NCI-H774 (cell line): ENCODE results near the gene CNTN5.
A peak's percentile ranks its signal among the peaks of the same experiment; 100 is the strongest.
"Not testable (repeated sequence)": the region's sequence is repeated elsewhere in the genome, so short reads cannot be mapped to it uniquely, and the experiment has no call there.

ENCODE experiments used
- DNase-seq: peaks from one replicate; lab custom pipeline; 2025; lab: John Stamatoyannopoulos, UW

The CNTN5 gene

DNA sequence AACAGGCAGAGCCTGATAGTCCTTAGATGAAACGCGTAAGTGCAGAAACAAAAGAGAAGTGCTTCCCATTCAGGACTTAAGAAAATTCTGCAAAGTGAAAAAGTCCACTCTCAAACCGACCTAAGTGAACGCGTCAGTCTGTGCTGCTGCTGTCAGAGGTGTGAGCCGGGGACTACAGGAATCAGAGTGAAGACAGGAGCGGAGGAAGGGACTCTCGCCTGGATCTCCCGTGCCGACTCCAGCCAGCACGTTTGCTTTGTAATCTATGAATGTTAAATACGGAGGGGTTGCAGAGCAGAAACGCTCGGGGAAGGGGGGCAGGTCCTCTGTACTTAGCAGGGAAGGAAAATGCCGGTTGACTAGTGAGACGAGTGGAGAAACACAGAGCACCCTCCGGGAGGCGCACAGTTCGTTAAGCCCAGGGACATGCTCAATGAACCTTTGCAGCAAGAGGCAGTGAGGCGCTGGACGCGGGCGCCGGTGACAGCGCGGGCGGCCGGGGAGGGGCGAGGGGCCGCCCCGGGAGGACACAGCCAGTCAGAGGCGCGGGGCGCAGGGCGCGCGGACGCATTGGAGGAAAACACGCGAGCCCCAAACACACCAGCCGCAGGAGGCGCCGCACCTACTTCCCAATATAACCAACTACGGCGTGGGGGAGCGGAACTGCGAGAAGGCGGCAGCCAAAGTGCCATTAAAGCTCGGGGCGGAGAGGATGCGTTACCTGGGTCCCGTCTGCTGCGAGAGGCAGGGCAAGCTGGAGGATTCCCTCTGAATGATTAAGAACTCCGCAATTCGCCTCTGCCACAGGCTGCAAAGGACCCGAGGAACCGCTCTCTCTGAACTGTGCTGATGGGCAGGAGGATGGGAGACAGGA, at the start of gene CNTN5:
Gene CNTN5, plus strand, starts transcription at position 598 of the 874 bp plus-strand sequence.
- peak; percentile 88 for DNase-seq

DNA sequence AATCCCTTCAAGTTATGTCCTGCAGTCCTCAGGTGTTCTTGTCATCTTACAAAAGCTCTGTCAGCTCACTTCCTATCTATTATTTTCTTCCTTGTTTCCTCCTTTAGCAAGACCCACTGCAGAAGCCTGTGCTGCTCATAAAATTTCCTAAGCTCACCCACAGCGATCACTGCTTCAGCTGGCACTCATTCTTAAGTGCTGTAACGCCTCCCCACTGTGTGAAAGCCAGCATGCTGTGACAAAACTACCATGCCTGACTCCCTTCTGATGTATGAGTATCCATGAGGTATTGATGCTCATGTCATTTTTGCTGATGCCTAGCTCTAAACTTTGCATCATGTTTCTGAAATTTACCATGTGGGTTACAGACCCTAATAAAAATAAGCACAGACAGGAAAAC, 41.5 kb upstream of the CNTN5 start:
- DNase-seq, result no peak

DNA sequence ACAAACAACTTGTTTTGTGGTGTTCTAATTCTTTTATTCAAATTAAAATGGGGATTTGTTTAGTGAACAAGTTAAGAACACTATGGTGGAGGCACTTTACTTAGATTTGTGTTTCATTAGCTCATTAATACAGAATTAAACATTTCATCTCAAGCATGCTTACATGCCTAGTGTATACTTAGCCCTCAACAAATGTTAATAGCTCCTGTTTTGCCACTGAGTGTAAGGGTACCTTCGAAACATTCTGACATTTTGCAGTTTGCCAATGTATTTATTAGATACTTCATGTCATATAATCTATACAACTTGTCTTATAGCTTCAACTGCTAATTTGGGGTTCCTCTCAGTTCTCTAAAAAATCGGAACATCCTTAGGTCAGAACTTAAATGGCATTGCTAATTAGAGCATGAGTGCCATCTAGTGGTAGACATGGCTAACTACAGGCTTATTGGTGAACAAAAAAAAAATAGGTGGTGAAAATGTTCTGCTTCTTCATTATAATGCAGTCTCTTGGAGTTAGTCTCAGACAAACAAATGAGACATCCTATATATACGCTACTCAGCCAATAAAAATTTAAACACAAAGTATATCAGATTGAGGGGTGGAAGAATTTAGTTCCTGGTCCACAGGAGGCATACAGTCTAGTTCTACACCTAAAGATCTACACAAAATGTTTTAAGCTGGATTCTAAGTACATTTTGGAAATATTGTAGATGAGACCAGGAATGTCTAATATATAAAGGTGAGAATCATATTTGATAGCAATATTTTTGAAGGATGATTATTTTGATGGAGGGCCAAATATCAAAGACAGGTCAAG, 4.9 kb upstream of the CNTN5 start:
- peak; percentile 51 for DNase-seq

DNA sequence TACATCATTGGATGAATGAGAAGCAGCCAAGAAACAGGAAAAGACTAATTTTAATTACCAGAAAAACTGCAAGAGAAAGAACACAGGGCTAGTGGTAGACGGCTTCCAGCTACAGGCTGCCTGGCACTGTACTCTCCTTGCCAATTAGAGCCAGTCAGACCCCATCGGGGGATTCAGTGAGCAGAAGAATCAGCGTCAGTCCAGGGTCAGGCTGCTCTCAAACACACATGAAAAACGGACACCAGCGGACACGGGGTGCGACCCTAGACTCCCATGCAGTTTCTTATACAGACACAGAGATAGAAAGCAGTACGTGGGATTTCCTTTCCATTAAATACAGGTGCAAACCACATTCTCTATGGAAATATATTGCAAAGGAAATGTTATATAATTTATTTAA, 1.1 kb upstream of the CNTN5 start:
- no peak for DNase-seq

DNA sequence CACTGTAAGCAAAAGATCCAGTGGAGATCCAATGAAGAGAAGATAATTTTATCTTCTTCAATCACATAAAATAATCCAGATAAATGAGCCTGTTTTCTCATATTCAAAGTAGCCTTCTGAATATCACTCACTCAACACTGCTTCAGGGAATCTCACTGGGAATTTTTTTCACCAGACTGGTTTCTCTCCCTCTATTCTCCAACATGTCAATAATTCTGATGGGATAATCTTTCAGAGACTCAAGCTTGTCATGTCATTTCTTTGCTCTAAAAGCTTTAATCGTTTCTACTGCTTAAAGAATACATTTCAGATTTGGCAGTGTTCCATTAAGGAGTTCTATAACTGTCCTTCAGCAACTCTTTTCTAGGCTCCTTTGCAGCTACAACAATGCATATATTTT, 16.3 kb downstream of the CNTN5 start:
- no peak for DNase-seq

DNA sequence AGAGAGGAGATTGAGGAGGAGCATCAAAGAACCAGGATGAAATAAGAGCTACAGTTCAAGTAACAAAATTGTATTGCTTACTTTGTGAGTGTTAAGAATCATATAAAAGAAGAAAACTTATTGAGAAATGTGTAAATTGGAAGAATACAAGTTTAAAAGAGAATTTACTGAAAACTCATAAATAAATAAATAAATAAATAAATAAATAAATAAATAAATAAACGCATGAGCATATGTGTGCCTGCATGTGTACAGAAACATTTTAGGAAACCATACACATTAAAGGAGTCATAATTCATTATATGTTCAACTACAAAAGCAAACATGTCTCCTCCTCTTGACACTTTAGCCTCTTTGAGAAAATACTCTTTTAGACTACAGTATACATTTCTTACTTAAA, 42.6 kb downstream of the CNTN5 start:
- DNase-seq, result no peak

DNA sequence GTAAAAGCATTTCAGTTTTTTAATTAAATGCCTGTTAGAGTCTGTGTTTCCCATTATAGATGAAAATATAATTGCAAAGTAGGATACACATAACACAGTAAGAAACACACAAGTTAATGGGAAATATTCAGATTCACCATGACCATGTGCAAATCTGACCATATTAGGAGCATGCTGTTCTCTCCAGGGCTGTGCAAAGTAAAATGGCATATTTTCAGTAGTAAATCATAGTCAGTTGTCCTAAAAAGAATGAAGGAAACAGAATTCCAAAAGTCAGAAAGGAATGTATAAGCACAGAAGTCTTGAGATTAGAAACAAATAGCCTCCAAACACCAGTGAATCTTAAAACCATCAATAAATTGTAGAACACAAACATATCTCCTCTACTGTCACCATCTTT, 44.4 kb downstream of the CNTN5 start:
- no peak for DNase-seq

DNA sequence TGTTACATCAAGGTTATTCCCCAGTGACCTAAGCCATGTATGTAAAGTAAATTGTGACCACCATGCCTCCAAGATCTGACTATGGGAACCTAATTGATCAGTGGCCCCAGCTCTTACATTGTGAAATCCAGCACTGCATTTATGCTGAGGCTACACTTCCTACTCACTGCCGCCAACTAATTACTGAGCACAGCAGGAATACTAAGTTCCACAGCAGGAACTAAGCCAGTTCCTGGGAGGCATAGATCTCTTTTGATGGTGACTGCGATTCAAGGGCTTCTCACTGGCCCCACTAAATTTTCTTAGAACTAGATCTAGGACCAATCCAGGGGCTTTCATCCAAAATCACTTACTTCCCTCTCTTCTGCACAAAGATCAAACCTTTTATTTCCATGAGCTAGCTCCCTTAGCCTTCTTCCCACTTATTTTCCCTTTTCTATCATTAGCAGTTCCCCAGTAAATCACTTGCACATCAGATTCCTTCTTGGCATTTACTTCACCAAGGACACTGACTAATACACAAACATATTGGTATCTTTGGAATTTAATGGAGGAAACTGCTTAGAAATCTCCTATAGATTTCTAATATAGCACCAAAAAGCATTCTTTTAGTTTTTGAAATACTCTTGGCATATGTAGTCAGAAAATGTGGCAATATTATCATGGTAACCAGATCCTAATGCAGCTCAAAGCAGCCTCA, 46.0 kb downstream of the CNTN5 start:
- peak; percentile 52 for DNase-seq

DNA sequence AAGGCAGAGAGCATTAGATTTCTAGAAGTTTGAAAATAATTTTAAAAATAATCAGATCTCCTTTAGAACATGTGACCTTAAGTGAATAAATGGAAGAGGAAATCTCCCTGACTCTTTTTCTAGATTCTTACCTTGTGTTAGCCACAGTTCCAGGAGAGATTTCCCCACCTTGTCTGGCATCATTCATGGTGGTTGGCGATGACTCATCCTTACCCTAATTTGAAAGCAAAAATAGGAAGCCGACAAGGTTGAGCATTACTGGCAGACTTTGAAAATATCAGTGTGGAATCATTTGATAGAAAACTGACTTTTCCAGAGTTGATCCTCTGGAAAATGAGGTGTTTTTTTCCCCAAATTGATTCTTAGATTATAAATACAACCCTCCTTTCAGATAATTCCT, 48.1 kb downstream of the CNTN5 start:
- DNase-seq, result no peak

DNA sequence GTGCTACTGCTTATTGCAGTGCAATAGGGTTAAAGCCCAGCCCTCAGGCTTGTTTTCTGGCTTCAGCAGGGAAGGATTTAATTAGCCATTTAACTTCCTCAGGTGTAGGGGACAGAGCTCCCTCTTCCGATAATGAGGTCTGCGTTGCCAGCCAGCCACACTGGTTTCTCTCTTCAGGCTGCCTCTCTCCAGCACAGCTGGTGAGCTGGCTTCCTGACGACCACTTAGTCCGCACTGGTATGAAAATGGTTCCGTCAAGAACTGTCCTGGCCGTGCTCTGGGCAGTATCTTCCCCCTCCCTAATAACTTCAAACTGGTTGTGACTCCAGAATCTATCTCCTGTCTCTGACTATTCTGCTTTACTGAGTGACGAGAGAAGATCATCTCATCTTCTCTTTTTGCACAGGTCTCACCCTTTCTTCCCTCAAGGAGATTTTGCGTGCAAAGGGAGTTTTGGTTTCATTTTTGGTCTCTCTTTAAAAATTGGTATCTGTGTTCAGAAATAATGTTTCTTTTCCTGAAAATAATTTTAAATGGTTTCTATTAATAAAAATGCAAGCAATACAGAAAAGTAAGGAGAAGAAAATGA, 49.2 kb downstream of the CNTN5 start:
- peak; percentile 84 for DNase-seq

DNA sequence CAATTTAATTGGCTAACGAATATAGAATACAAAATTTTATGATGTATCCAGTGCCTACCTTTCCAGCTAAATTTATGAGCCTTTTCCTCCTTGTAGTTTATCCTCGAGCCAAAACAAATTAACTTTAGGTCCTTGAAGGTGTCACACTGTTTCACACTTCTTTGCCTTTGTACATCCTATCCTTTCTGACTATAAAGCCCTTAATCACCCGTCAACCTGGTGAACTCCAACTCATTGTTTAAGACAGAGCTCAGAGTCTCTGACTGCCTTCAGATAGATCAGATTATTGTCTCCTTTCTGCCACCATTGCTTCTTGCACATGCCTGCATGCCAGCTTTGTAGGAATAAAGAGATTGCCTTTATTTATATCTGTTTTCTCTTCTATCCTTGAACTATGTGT, 58.8 kb downstream of the CNTN5 start:
- no peak for DNase-seq

DNA sequence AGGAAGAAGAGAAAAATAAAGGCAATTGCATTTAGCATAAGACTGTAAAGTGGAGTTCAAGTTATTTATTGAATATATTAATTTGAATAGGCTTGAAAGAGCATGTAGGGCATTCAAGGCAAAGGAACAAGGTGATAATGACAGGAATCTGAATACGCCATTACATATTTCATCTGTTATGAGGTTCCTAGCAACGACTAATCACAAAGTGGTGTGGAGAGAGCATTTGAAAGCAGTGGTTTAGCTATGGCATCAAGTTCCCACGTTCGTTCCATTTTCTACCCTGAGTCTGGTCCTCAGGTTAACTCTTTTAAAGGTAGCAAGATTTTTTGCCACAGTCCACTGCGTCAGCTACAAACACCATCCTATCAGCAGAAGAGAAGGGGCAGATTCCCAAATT, 59.4 kb downstream of the CNTN5 start:
- no peak for DNase-seq

DNA sequence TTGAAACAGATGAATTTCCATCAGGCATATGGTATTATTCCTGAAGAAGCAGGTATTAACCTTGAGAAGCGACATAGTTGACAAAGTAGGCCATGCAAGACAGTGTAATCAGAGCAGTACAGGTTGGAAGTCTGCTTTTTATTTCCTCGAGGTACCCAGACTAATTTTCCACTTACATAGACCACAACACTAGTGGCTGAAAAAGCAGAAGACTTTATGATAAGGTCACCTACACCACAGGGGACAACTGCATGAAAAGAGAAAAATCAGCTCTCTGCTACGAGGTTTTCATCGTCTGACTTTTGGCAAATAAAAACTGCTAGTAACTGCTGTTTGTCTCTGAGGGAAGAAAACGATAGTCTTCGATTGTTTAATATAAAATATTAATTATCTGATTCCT, 77.5 kb downstream of the CNTN5 start:
- no peak for DNase-seq

DNA sequence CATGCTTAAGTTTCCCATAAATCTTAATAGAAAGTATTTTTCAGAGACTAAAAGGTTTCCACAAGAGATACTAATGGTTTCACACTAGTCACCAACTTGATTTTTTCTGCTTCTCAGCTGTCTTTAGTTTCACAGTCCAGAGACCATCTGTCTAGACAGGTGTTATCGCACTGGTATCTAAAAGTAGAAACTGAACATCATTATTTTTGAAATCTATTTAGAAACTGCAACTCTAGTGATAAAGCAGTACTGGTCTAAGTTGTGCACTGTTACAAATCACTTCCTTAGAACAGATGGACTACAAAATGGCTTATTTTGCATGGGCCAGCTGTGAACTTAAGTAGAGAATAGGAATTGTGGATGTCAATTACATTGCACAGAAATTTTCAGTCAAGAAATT, 78.0 kb downstream of the CNTN5 start:
- DNase-seq, result no peak

DNA sequence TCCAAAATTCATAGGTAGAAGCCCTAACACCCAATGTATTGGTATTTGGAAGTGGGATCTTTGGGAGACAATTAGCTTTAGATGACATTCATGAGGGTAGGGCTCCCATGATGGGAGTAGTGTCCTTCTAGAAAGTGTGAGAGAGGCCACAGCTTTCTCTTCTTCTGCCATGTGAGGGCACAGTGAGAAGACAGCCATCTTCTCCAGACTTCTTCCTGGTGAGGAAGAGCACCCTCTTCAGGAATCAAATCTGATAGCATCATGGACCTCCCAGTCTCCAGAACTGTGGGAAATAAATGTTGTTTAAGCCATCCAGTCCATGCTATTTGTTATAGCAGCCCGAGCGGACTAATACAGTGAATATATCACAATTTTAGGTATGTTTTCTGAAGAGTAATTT, 96.9 kb downstream of the CNTN5 start:
- DNase-seq, result no peak

DNA sequence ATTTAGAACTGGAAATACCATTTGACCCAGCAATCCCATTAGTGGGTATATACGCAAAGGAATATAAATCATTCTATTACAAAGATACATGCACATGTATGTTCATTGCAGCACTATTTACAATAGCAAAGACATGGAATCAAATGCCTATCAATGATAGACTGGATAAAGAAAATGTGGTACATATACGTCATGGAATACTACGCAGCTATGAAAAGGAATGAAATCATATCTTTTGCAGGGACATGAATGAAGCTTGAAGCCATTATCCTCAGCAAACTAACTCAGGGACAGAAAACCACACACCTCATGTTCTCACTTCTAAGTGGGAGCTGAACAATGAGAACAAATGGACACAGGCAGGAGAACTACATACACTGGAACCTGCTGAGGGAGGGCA, 113.1 kb downstream of the CNTN5 start:
- DNase-seq, result not testable (repeated sequence)

DNA sequence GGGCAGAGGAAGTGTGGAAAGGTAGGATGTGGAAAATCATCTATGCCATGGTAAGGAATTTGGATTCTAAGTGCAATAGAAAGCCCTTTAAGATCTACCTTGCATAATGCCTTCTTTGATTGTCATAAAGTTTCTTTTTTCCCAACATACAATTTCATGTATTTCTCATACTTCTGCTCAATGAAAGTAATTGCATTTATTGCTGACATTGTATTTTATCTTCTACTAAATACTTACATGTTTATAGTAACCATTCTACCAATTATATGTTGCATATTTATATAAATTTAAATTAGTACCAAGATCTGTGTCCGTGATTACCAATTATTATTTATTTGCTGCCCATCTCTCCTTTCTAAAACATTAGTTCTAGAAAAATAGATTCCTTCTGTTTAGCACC, 114.8 kb downstream of the CNTN5 start:
- no peak for DNase-seq

DNA sequence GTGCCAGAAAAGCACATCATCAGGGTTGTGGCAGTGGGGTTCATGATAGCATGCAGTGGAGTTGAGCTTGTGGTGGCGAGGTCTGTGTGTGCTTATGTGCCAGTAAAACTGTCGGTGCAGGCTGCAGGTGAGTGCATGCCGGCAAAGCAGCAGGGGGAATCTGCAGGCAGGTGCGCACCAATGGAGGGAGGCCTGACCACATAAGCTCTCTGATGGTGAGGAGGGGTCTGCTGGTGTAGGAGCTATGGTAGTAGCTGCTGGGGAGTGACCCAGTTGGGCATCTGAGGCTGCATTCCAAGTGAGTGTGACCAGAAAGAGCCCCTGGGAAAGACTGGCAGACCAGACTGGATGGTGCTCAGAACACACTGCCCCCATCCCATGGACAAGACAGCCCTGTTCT, 121.5 kb downstream of the CNTN5 start:
- DNase-seq, result no peak

DNA sequence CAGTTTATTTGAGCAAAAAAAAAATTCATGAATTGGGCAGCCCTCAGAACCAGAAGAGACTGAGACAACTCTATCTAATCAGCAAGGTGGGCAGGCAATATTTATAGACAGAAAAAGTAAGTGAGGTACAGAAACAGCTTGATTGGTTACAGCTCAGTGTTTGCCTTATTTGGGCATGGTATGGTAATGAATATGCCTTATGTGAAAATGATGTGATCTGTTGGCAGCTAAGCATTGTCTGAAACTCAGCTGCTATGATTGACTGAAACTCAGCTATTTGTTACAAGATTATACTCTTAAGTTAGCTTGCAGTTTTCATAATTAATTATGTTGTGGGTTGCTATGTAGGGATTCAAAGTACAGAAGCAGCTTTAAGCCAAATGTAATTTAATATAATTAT, 127.6 kb downstream of the CNTN5 start:
- no peak for DNase-seq

DNA sequence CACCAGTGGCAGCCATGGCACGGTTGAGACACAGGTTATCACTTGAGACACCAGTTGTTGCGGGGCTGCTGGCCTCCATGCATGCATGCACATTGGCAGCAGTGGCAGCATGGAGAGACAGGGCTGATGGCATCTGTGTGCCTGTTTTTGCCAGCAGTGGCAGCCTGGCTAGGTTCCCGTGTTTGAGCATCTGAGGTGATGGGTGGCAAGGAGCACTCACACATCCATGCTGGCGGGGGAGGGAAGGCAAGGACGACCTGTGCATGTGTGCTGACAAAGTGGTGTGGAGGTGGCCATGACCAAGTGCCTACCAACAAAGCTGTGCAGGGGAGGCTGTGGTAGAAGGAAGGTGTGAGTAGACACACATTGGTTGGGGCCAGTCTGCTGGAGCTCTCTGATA, 133.5 kb downstream of the CNTN5 start:
- no peak for DNase-seq

DNA sequence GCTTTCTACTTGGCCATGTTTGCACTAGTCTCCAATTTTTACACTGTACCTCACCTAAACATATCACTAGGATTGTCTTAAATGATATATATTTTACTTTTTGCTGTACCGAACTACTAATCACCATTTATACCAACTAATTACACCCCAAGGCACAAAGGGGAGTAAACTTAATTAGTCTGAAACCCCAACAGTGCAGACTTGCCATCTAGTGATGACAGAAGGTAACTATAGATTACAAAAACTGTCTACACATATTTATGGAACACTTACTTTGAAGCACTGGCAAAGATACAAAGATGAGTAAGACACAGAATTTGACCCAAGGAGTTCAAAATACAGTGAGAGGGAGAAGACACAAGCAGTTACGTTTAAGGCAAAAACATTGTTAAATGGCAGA, 139.7 kb downstream of the CNTN5 start:
- DNase-seq, result no peak

DNA sequence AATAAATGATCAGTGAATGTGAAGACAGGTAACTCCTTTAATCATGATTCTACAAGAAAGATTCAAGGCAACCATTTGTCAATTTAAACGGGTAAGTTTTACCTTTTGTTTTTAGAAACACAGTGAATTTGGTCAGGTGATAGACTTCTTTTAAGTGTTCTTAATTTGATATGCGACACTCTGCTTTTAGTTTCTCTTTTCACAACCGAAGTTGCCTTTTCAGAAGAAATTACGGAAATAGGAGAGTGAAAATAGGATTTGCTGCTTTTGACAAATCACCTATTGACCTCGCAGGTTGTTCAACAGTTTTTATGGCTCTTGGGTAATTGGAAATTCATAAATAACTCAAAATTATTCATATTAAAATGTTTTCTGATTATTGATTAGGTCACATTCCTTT, 142.1 kb downstream of the CNTN5 start:
- no peak for DNase-seq
